ENCODE data around the gene CLRN1. TPM values are rescaled to one million over a fixed set of nuclear protein-coding genes. Genes with fewer than 3 reads are reported as not detected.

The CLRN1 gene
- total RNA-seq, 1 donor from 2014 or later = not detected

DNA sequence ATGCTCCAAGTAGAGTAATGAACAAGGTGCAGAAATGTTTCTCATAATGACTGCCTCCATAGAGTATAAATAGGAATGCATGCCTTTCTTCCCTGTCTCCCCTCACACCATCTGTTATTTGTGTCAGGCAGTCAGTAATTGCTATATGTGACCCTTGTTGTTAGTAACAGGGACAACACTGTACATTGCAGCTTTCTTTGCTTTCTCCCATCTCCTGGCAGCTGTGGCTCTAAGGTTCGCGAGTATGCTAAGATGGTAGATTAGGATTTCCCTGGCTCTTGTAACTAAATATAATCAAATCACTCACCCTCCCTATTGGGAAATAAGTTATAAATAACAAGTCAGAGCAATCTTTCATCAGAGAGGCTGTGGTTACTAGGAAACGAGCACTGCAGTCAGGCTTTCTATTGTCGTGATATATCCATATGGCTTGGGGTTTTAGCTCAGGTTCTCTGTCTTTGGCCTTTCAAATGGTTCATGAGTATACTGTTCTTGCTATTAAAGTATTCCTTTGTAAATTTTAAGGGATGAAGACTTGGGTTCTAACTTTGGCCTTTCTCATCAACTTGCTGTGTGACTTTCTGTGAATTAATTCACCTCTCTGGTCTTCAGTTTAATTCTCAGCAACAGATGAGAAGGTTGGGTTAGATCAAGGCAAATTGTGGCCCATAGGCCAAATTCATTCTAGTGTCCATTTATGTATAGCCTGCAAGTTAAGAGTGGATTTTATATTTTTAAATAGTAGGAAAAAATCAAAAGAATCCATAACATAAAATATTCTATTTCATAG is 59.2 kb downstream of the CLRN1 start:
- TF ChIP-seq, protein P1, sequence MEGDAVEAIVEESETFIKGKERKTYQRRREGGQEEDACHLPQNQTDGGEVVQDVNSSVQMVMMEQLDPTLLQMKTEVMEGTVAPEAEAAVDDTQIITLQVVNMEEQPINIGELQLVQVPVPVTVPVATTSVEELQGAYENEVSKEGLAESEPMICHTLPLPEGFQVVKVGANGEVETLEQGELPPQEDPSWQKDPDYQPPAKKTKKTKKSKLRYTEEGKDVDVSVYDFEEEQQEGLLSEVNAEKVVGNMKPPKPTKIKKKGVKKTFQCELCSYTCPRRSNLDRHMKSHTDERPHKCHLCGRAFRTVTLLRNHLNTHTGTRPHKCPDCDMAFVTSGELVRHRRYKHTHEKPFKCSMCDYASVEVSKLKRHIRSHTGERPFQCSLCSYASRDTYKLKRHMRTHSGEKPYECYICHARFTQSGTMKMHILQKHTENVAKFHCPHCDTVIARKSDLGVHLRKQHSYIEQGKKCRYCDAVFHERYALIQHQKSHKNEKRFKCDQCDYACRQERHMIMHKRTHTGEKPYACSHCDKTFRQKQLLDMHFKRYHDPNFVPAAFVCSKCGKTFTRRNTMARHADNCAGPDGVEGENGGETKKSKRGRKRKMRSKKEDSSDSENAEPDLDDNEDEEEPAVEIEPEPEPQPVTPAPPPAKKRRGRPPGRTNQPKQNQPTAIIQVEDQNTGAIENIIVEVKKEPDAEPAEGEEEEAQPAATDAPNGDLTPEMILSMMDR (IDR thresholded peaks at IDR 0.05) = no peak
- DNase-seq = no peak
- intact Hi-C loops (cut with DNase I) = no loop called here
- H3K27me3 ChIP-seq (ENCODE audit: low read depth) = no peaks in the 10 kb centered on the region
- no peaks in the 10 kb centered on the region for H3K4me1 ChIP-seq
- H3K27ac ChIP-seq = no peak overlapping the region
- H3K36me3 ChIP-seq = no peaks in the 10 kb centered on the region
- ATAC-seq = no peak
- no peaks in the 10 kb centered on the region for H3K9me3 ChIP-seq
- H3K4me3 ChIP-seq = no peak overlapping the region

DNA sequence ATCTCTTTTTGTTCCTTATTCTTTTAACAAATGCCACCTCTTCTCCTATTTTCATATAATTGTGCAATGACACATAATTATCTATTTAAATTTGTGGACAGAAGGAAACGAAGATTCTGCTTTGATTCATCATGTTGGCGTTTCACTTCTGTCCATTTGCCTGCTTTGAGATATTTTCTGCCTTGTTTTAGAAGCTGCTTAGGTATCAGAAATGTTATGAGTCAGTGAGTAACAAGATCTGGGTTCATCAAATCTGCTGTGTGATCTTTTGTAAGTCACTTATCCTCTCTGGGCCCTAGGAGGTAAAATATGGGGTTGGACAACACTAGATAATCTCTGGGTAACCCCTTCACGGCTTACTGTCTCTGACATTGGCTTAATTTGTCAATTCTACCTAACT is 60.0 kb downstream of the CLRN1 start:
- H3K9me3 ChIP-seq = no peaks in the 10 kb centered on the region
- H3K27ac ChIP-seq = no peak overlapping the region
- H3K4me3 ChIP-seq = no peak overlapping the region
- TF ChIP-seq, protein P1 (IDR thresholded peaks at IDR 0.05) = no peak
- intact Hi-C loops (cut with DNase I) = no loop called here
- no peaks in the 10 kb centered on the region for H3K27me3 ChIP-seq (ENCODE audit: low read depth)
- DNase-seq = no peak
- H3K36me3 ChIP-seq = no peaks in the 10 kb centered on the region
- no peaks in the 10 kb centered on the region for H3K4me1 ChIP-seq
- no peak for ATAC-seq

DNA sequence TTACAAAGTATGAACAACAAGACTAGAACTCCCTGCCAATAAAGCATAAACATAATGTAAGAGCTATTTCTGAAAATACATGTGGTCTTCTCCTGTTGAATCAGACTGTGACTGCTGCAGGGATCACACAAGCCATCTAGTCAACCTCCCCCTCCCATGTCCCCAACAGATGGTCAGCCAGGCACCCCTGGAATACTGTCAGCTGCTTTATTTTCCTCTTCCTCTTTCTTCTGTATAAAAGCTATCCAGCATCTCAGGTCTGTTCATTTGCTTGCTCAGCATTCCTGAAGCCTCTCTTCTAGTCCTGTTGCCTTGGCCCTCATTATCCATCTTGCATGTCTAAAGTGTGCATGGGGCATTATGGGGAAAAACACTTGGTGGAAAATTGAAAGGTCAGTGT is 60.8 kb downstream of the CLRN1 start:
- ATAC-seq = no peak
- no peak for DNase-seq
- Histone ChIP-seq H3K27ac (no peak overlapping the region), H3K4me3 (no peak overlapping the region), H3K27me3 (ENCODE audit: low read depth) (no peaks in the 10 kb centered on the region), H3K9me3 (no peaks in the 10 kb centered on the region), H3K4me1 (no peaks in the 10 kb centered on the region), H3K36me3 (no peaks in the 10 kb centered on the region)
- intact Hi-C loops (cut with DNase I) = no loop called here
- TF ChIP-seq, protein P1 (IDR thresholded peaks at IDR 0.05) = no peak

DNA sequence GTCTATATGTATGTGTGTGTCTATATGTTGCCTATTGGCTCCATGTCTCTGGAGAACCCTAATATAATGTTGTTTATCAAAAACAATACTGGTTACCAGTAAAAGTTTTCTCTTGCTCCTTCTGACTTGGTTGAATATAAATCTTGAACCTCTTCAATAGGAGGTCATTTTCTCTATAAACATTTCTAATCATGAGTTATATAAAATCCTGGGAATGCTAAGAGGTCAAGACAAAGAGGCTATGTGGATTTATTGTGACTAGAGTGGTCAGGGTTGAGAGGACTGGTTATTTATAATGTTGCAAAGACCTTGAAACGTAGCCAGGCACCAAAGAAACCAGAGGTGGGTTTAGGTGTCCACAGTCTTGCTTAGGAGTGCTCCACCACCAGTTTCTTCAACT is 66.1 kb downstream of the CLRN1 start:
- Histone ChIP-seq H3K4me3 (no peak overlapping the region), H3K27me3 (ENCODE audit: low read depth) (no peaks in the 10 kb centered on the region), H3K4me1 (no peaks in the 10 kb centered on the region), H3K9me3 (no peaks in the 10 kb centered on the region), H3K27ac (no peak overlapping the region), H3K36me3 (no peaks in the 10 kb centered on the region)
- no peak for DNase-seq
- intact Hi-C loops (cut with DNase I) = no loop called here
- ATAC-seq = no peak
- TF ChIP-seq, protein P1 (IDR thresholded peaks at IDR 0.05) = no peak

DNA sequence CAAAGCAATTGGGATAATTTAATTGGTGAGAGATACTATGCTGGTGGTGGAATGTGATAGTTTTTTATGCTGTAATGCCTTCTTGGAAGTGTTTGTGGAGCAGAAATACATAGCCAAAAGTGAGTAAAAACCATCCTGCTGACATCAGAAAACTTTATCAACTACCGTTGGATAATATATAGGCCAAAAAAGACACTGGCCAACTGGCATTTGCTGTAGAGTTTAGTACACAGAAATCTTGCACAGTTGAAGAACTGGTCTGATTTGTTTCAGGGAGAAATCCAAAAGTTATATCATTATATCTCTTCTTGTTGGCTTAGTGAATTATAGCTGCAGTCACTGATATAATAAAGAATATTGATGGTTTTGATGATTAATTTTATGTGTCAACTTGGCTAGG is 66.8 kb downstream of the CLRN1 start:
- Histone ChIP-seq H3K4me1 (no peaks in the 10 kb centered on the region), H3K27ac (no peak overlapping the region), H3K9me3 (no peaks in the 10 kb centered on the region), H3K36me3 (no peaks in the 10 kb centered on the region), H3K27me3 (ENCODE audit: low read depth) (no peaks in the 10 kb centered on the region), H3K4me3 (no peak overlapping the region)
- ATAC-seq (no peak), DNase-seq (no peak)
- intact Hi-C loops (cut with DNase I) = no loop called here
- TF ChIP-seq, protein P1 (IDR thresholded peaks at IDR 0.05) = no peak

Measured in lower lobe of right lung (tissue), 2 donors.